Measurements from ENCODE around the gene MTHFD1L. TPM values are rescaled to one million over a fixed set of nuclear protein-coding genes. Genes with fewer than 3 reads are reported as not detected.

MTHFD1L gene
- total and polyA plus RNA-seq, 10 donors: 6.7 to 32.1 (median 13.1) TPM

- Histone ChIP-seq H3K36me3 (peaks cover 0 to 22% (median under 1%) of the 10 kb centered on the region in 6 donors), H3K4me1 (peaks cover 0 to 12% (median 2%) of the 10 kb centered on the region in 6 donors), H3K9me3 (peaks cover 0 to 5% (median 0%) of the 10 kb centered on the region in 8 donors), H3K27ac (no peak overlapping the region), H3K27me3 (replicated peaks in 1 of 7) (no peaks in the 10 kb centered on the region), H3K4me3 (no peak overlapping the region)
- TF ChIP-seq POLR2AphosphoS5 (IDR thresholded peaks at IDR 0.05) (no peak), POLR2A (IDR thresholded peaks at IDR 0.05) (no peak)
- TF ChIP-seq, protein P1, sequence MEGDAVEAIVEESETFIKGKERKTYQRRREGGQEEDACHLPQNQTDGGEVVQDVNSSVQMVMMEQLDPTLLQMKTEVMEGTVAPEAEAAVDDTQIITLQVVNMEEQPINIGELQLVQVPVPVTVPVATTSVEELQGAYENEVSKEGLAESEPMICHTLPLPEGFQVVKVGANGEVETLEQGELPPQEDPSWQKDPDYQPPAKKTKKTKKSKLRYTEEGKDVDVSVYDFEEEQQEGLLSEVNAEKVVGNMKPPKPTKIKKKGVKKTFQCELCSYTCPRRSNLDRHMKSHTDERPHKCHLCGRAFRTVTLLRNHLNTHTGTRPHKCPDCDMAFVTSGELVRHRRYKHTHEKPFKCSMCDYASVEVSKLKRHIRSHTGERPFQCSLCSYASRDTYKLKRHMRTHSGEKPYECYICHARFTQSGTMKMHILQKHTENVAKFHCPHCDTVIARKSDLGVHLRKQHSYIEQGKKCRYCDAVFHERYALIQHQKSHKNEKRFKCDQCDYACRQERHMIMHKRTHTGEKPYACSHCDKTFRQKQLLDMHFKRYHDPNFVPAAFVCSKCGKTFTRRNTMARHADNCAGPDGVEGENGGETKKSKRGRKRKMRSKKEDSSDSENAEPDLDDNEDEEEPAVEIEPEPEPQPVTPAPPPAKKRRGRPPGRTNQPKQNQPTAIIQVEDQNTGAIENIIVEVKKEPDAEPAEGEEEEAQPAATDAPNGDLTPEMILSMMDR (IDR thresholded peaks at IDR 0.05 in 8 of 11, conservative IDR thresholded peaks at IDR 0.05 in 3 of 11): no peak
- intact Hi-C loops (cut with DNase I; ENCODE audit: low total_unique reads): no loop called here
- WGBS, 5 donors: 86 to 97% (median 90%) methylated on average over 10 of the region's 10 CpGs
- DNase-seq: no peak
Observed at GRCh38 chr6:150978624-150979023, 113.1 kb downstream of the MTHFD1L start.

- 86 to 92% (median 89%) methylated on average over 6 of the region's 6 CpGs for WGBS, 5 donors
- intact Hi-C loops (cut with DNase I; ENCODE audit: low total_unique reads): no loop called here
Observed at GRCh38 chr6:150979826-150980350, 114.4 kb downstream of the MTHFD1L start.

DNA sequence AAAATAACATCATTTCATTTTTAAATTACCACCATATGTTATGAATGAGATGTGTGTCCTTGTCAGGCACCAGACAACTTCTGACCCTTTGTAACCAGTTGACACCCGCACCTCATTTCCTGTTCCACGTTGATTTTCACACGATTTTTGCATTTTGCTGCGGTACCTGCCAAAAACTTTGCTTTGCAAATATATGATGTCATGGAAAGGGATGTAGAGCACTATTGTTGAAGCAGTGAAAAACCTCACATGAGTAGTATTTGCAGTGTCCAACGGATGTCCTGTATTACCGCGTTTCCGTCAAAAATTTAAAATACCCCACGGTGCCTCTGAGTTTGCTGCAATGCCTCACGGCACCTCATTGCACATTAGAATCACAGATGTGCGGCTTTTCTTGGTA is 115.6 kb downstream of the MTHFD1L start:
- TF ChIP-seq POLR2AphosphoS5 (IDR thresholded peaks at IDR 0.05) (peak in 1 of 3 donors; percentile 39), POLR2A (IDR thresholded peaks at IDR 0.05) (no peak)
- TF ChIP-seq, protein P1 (IDR thresholded peaks at IDR 0.05 in 8 of 11, conservative IDR thresholded peaks at IDR 0.05 in 3 of 11): no peak
- Histone ChIP-seq H3K27me3 (replicated peaks in 1 of 7) (no peaks in the 10 kb centered on the region), H3K36me3 (peaks cover 0 to 10% (median 0%) of the 10 kb centered on the region in 6 donors), H3K4me3 (no peak overlapping the region), H3K9me3 (no peaks in the 10 kb centered on the region), H3K4me1 (peaks cover 0 to 12% (median 2%) of the 10 kb centered on the region in 6 donors), H3K27ac (no peak overlapping the region)
- intact Hi-C loops (cut with DNase I; ENCODE audit: low total_unique reads): no loop called here
- no peak for DNase-seq
- WGBS, 5 donors: 55 to 71% (median 59%) methylated on average over 11 of the region's 11 CpGs

More at GRCh38 chr6:150979826-150980350, 114.4 kb downstream of the MTHFD1L start:
- Histone ChIP-seq H3K27ac (no peak overlapping the region), H3K4me1 (peaks cover 0 to 12% (median 2%) of the 10 kb centered on the region in 6 donors), H3K27me3 (replicated peaks in 1 of 7) (no peaks in the 10 kb centered on the region), H3K4me3 (no peak overlapping the region), H3K36me3 (peaks cover 0 to 12% (median 0%) of the 10 kb centered on the region in 6 donors), H3K9me3 (no peaks in the 10 kb centered on the region)
- TF ChIP-seq POLR2A (IDR thresholded peaks at IDR 0.05) (no peak), POLR2AphosphoS5 (IDR thresholded peaks at IDR 0.05) (no peak)
- TF ChIP-seq, protein P1 (IDR thresholded peaks at IDR 0.05 in 8 of 11, conservative IDR thresholded peaks at IDR 0.05 in 3 of 11): no peak
- DNase-seq: no peak

DNA sequence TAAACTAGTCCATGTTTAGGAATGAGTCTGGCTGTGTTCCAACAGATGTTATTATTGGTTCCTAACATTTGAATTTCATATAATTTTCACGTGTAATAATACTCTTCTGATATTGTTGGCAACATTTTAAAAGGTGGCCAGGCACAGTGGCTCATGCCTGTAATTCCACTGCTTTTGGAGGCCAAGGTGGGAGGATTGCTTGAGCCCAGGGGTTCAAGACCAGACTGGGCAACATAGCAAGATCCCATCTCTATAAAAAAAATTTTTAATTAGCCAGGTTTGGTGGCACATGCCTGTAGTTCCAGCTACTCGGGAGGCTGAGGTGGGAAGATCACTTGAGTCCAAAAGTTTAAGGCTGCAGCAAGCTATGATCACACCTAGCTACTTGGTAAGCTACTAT is 116.2 kb downstream of the MTHFD1L start:
- TF ChIP-seq POLR2A (IDR thresholded peaks at IDR 0.05): no peak
- TF ChIP-seq, protein P1 (IDR thresholded peaks at IDR 0.05 in 8 of 11, conservative IDR thresholded peaks at IDR 0.05 in 3 of 11): no peak
- TF ChIP-seq POLR2AphosphoS5 (IDR thresholded peaks at IDR 0.05): no peak
- Histone ChIP-seq H3K36me3 (peaks cover 0 to 11% (median 0%) of the 10 kb centered on the region in 6 donors), H3K9me3 (no peaks in the 10 kb centered on the region), H3K27ac (no peak overlapping the region), H3K4me3 (no peak overlapping the region), H3K4me1 (peaks cover 0 to 12% (median 2%) of the 10 kb centered on the region in 6 donors), H3K27me3 (replicated peaks in 1 of 7) (no peaks in the 10 kb centered on the region)
- intact Hi-C loops (cut with DNase I; ENCODE audit: low total_unique reads): no loop called here
- DNase-seq: no peak
- WGBS, 5 donors: 81 to 93% (median 89%) methylated on average over 2 of the region's 2 CpGs
